ENCODE results near the gene CARD10. TPM values are rescaled to one million over a fixed set of nuclear protein-coding genes. Genes with fewer than 3 reads are reported as not detected.

CARD10 gene
- total RNA-seq, 6 experiments from 2014 or later, result 9.0 to 27.8 (median 14.2) TPM

DNA sequence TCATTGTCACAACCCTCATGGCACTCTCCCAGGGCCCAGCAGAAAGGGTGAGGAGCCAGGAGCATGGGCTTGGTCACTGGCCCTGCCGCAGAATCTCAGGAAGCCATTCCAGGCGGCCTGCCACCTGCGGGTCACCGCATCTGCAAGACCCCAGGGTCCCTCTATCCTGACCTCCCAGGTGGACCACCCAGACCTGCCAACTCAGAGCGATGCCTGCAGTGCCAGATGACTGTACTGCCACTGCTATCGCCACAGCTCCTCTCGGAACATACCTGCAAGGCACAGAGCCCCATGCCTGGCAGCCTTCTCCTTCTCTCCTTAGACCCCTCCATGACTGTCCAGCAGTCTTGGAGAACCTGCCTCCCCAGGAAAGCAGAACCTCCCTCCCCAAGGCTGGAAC lies 65.5 kb downstream of the CARD10 start:
- ATAC-seq, result no peak
- 93% methylated on average over 3 of the region's 7 CpGs for WGBS (ENCODE audit: insufficient coverage, low coverage, low lambda C conversion rate, missing lambda C conversion rate)
- Histone ChIP-seq H3K4me3 (no peak overlapping the region), H3K27me3 (no peaks in the 10 kb centered on the region), H3K36me3 (no peaks in the 10 kb centered on the region), H3K9me3 (no peaks in the 10 kb centered on the region), H3K27ac (no peak overlapping the region), H3K4me1 (no peaks in the 10 kb centered on the region)
- no peak for DNase-seq
- intact Hi-C loops (cut with DNase I), result loop anchor here in 1 of 2 donors (10.0 kb wide), 1 partner anchor 139 kb away; no protein-coding TSS in a partner anchor
- TF ChIP-seq CTCF (IDR thresholded peaks at IDR 0.05), result no peak
- no peak for TF ChIP-seq POLR2A (IDR thresholded peaks at IDR 0.05)

DNA sequence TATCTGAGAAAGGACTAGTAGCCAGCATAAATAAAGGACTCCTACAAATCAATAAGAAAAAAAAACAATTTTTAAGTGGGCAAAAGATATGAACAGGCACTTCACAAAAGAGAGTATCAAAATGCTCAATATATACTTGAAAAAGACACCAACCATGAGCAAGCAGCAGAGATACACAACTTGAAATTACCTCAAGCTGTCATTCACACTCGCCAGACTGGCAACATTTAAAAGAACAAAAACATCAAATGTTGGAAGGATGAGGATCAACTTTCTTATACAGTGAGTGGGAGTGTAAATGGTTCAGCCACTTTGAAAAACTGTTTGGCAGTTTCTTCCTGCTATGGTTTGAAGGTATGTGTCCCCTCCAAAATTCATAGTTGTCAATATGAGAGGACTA lies 68.0 kb downstream of the CARD10 start:
- Histone ChIP-seq H3K27me3 (no peaks in the 10 kb centered on the region), H3K4me1 (no peaks in the 10 kb centered on the region), H3K36me3 (no peaks in the 10 kb centered on the region), H3K27ac (no peak overlapping the region), H3K9me3 (no peaks in the 10 kb centered on the region), H3K4me3 (no peak overlapping the region)
- 21% methylated on average over 1 of the region's 1 CpG for WGBS (ENCODE audit: insufficient coverage, low coverage, low lambda C conversion rate, missing lambda C conversion rate)
- no peak for TF ChIP-seq CTCF (IDR thresholded peaks at IDR 0.05)
- TF ChIP-seq POLR2A (IDR thresholded peaks at IDR 0.05), result no peak
- ATAC-seq (no peak), DNase-seq (no peak)
- intact Hi-C loops (cut with DNase I), result loop anchor here in 1 of 2 donors (10.0 kb wide), 1 partner anchor 136 kb away; no protein-coding TSS in a partner anchor

DNA sequence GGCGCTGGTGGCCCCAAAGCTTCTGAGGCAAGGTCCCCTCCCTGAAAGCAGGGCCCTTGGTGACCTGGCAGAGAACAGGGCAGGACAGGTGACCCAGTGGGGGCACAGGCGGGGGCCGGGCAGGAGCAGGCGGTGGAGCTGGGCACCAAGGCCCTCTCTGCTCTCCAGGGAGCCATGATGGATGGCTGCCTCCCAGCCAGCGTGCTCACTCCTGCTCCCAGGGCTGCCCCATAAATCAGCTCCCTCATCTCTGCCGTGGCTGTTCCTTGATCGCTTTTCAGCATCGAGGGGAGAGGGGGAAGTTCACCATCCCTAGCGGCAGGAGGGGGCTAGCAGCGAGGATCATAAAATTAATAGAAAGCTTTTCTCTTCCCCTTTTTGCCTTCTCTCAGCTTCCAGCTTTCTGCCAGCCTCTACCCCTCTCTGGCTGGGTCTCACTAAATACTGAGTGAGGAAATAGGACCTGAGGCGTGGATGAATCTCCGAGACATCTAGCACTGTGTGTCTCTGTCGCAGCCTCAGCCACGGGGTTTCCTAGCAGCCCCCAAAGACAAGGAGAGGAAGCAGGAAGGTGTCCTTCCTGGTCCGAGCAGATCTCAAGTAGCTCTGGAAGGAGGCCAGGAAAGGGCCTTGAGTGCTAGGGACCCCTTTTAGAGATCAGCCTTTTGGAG lies 69.7 kb downstream of the CARD10 start:
- Histone ChIP-seq H3K27me3 (no peaks in the 10 kb centered on the region), H3K4me1 (no peaks in the 10 kb centered on the region)

GRCh38 chr22:37448516-37449127 lies 70.6 kb downstream of the CARD10 start:
- ATAC-seq (no peak), DNase-seq (no peak)
- 52% methylated on average over 2 of the region's 18 CpGs for WGBS (ENCODE audit: insufficient coverage, low coverage, low lambda C conversion rate, missing lambda C conversion rate)
- Histone ChIP-seq H3K4me3 (no peak overlapping the region), H3K4me1 (no peaks in the 10 kb centered on the region), H3K27ac (no peak overlapping the region), H3K36me3 (no peaks in the 10 kb centered on the region), H3K9me3 (no peaks in the 10 kb centered on the region), H3K27me3 (no peaks in the 10 kb centered on the region)
- intact Hi-C loops (cut with DNase I), result no loop called here
- TF ChIP-seq CTCF (IDR thresholded peaks at IDR 0.05), result no peak
- TF ChIP-seq POLR2A (IDR thresholded peaks at IDR 0.05), result no peak

More for the DNA sequence above, 69.7 kb downstream of the CARD10 start:
- ATAC-seq, result peak in 1 of 4 donors; percentile 27
- TF ChIP-seq POLR2A (IDR thresholded peaks at IDR 0.05), result no peak
- no peak for TF ChIP-seq CTCF (IDR thresholded peaks at IDR 0.05)
- Histone ChIP-seq H3K36me3 (no peaks in the 10 kb centered on the region), H3K9me3 (no peaks in the 10 kb centered on the region), H3K27ac (no peak overlapping the region), H3K4me3 (no peak overlapping the region)
- intact Hi-C loops (cut with DNase I), result loop anchor here in 1 of 2 donors (10.0 kb wide), 1 partner anchor 135 kb away; no protein-coding TSS in a partner anchor
- DNase-seq, result no peak
- 39% methylated on average over 8 of the region's 15 CpGs for WGBS (ENCODE audit: insufficient coverage, low coverage, low lambda C conversion rate, missing lambda C conversion rate)
